AG04449 (cell line): Measurements from ENCODE around the gene CRYL1.

Source experiments
- CTCF ChIA-PET: fragments of 350-600 bp; formaldehyde crosslinking; extraction: SDS; loops from one replicate; lab custom pipeline; 2021; ENCODE audit warnings: antibody characterized with exemption; lab: Yijun Ruan, JAX
- POLR2A ChIA-PET: fragments of 400-600, 350-600 bp; formaldehyde crosslinking; extraction: SDS; loops from one replicate; lab custom pipeline; 2020; ENCODE audit warnings: antibody characterized with exemption, inconsistent platforms; lab: Yijun Ruan, JAX
- DNase-seq: peaks from one replicate; pipeline ENCODE4 v3.0.0-alpha.2; 2010; ENCODE audit warnings: low read depth, low spot score
- H3K4me3 ChIP-seq: 2 replicates; pipeline ENCODE4 v1.5.1; 2011; ENCODE audit warnings: low read depth, mild to moderate bottlenecking, control low read depth, low read length
- TF ChIP-seq, protein P1 (sequence below): IDR thresholded peaks from one replicate; pipeline ENCODE4 v1.5.1; 2011; ENCODE audit warnings: mild to moderate bottlenecking, moderate library complexity, low read length, control low read depth, inconsistent platforms; ENCODE audit not compliant: insufficient read depth; ENCODE audit errors: missing control alignments

CRYL1 gene

DNA sequence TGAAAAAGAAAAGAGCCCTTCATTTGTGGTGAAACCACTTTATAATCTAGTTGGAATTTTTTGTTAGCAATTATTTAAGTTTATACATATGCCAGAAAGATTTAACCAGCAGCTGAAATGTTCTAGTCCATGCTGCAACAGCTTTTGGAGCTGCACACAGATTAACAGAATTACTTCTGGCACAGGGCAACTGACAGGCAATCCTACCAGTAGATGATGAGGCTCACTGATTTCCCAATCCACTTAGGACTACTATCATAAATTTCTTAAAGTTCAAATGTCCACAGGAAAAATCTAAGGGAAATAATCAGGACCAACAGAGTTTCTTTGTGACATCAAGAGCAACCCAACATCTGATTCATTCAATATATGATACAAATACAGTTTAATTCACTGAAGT lies 78.8 kb downstream of the CRYL1 start:
- POLR2A ChIA-PET, result no interaction called here
- TF ChIP-seq, protein P1, sequence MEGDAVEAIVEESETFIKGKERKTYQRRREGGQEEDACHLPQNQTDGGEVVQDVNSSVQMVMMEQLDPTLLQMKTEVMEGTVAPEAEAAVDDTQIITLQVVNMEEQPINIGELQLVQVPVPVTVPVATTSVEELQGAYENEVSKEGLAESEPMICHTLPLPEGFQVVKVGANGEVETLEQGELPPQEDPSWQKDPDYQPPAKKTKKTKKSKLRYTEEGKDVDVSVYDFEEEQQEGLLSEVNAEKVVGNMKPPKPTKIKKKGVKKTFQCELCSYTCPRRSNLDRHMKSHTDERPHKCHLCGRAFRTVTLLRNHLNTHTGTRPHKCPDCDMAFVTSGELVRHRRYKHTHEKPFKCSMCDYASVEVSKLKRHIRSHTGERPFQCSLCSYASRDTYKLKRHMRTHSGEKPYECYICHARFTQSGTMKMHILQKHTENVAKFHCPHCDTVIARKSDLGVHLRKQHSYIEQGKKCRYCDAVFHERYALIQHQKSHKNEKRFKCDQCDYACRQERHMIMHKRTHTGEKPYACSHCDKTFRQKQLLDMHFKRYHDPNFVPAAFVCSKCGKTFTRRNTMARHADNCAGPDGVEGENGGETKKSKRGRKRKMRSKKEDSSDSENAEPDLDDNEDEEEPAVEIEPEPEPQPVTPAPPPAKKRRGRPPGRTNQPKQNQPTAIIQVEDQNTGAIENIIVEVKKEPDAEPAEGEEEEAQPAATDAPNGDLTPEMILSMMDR, result no peak
- no peak overlapping the region for H3K4me3 ChIP-seq
- CTCF ChIA-PET, result no interaction called here
- DNase-seq, result no peak

DNA sequence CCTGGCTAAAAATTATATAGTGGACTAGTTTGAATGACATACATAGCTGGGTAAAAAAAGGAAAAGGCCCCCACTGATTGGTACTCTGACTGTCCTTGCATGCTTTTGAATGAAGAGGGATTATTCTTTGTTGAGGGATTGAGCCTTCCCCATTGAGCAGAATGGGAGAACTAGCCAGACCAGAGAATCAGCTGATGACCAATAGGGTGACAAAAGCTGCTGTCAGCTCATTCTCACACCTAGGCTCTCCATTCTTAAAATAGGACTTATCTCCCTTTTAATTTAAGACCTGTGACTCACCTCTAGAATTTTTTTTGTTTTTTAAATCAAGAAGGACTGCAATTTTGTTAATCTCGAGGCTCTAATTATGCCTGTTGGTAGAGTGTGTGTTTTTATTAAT lies 79.3 kb downstream of the CRYL1 start:
- H3K4me3 ChIP-seq, result no peak overlapping the region
- POLR2A ChIA-PET, result no interaction called here
- TF ChIP-seq, protein P1, result no peak
- CTCF ChIA-PET, result no interaction called here
- DNase-seq, result no peak

DNA sequence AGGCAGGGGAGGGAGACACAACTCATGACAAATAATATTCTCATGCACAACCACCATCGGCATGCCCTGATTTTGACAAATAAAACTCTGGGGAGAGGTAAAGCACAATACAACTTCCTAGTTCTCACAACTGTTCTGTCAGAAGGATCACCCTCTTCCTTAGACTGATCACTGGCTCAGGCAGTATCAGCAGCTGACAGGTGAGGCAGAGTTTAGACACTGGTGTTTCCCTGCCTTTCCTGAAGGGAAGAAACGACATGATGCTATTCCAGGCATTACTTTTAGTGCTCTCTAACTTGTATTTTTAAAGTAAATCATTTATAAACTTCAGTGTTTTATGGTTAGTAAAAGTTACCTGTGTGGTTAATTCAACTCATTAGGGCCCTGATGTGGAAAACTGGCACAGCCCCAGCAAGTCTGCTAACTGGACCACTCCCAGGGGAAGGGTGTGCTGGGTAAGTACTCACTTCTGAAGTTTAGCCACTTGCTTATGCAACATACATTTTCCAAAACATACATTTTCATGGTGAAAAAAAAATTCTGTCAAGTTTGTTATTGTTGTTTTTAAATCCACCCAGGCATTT lies 82.8 kb downstream of the CRYL1 start:
- ChIA-PET CTCF (no interaction called here), POLR2A (no interaction called here)
- DNase-seq, result no peak
- TF ChIP-seq, protein P1, result no peak
- H3K4me3 ChIP-seq, result no peak overlapping the region

DNA sequence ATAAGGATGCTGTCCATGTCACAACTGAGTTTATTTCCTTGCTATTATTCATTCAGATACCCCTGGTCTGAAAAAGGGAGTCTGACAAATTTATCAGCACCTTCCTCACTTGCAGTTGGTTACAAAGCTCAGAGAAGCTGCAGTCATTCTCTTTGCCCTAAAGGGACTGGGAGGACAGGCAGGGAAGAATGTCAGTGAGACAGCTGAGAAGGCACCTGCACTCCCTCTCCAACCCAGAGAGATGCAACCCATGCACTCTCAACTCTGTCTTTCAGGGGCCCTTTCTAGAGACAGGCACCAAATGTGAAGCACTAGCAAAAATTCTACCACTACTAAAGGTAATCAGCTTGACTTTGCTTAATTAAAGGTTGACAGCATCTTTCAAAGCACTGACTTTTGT lies 83.3 kb downstream of the CRYL1 start:
- POLR2A ChIA-PET, result no interaction called here
- CTCF ChIA-PET, result no interaction called here
- TF ChIP-seq, protein P1, result no peak
- H3K4me3 ChIP-seq, result no peak overlapping the region
- no peak for DNase-seq

DNA sequence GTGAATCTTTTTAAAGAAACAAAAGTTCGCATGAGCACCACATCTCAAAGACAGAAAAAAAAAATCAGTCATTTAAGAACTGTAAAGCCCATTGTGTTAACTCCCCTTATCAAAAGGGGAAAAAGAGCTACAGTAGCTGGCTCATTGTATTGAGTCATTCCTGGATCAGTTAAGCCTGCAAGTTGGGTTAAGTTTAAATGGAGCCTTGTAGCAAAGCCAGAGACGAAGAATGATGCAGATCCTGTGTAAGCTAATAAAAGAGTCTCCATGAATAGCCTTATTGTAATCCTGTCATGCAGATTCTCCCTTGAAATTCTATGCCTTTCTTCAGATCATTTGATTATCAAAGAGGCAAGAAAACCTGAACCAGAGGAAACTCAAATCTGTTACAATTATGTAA lies 83.8 kb downstream of the CRYL1 start:
- ChIA-PET POLR2A (interaction anchor here (0.5 kb wide), 1 partner anchor 461 kb away, joined by 3 read pairs; no protein-coding TSS in a partner anchor), CTCF (no interaction called here)
- no peak for DNase-seq
- no peak overlapping the region for H3K4me3 ChIP-seq
- TF ChIP-seq, protein P1, result no peak

DNA sequence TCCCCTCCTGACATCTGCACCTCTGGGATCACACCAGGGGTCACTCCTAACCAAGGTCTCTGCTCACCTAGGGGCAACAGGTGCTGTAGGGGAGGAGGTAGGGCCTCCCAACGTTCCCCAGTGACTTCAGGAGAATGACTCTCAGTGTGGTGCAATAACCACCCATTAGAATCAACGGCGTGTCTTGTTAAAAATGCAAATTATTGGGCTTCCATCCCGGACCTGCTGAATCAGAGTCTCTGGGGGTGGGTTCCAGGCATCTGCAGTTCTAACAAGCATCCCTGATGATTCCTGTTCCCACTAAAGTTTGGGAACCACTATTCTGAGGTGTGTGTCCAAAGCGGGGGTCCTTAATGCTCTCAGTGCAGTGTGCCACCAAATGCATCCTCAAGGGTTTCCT lies 84.6 kb downstream of the CRYL1 start:
- POLR2A ChIA-PET, result no interaction called here
- no peak for DNase-seq
- no peak overlapping the region for H3K4me3 ChIP-seq
- TF ChIP-seq, protein P1, result no peak
- CTCF ChIA-PET, result no interaction called here
